H1 (cell line): ENCODE data around the gene RAB3GAP2. TPM values are rescaled to one million over a fixed set of nuclear protein-coding genes. Genes with fewer than 3 reads are reported as not detected.

Source experiments
- CTCF ChIA-PET: fragments of 300-600 bp; sonication (Branson Sonifier 250); formaldehyde crosslinking; loops from one replicate; lab custom pipeline; 2021; ENCODE audit not compliant: partially characterized antibody; lab: Charles Lee
- POLR2A ChIA-PET: fragments of 300-600 bp; sonication (Branson Sonifier 250); formaldehyde crosslinking; loops from one replicate; lab custom pipeline; 2021; ENCODE audit warnings: inconsistent platforms; ENCODE audit not compliant: partially characterized antibody; lab: Charles Lee
- DNase-seq, 2 experiments: peaks; one replicate each; pipeline versions ENCODE4 v3.0.0 to v3.0.0-alpha.2; 2010 to 2022; ENCODE audit warnings: low spot score in 2 of 2, low read depth in 1 of 2, mixed read lengths in 1 of 2
- FAIRE-seq: peaks from 2 replicates; lab custom pipeline; 2011; peaks lifted over from hg19 to GRCh38; lab: Jason Lieb, UNC
- H2AFZ ChIP-seq: 2 replicates; pipeline ENCODE4 v1.8.1; 2012; ENCODE audit warnings: low read length, inconsistent platforms
- H2AK5ac ChIP-seq: 2 replicates; pipeline ENCODE4 v1.6.1; 2013; ENCODE audit warnings: low read depth, low read length
- H2BK120ac ChIP-seq: replicated peaks from 2 replicates; pipeline ENCODE3; 2013; ENCODE audit warnings: low read depth, low read length, inconsistent platforms
- H2BK12ac ChIP-seq: 2 replicates; pipeline ENCODE4 v1.6.1; 2013; ENCODE audit warnings: low read depth, low read length
- H2BK15ac ChIP-seq: 2 replicates; pipeline ENCODE4 v1.6.1; 2013; ENCODE audit warnings: low read length
- H2BK20ac ChIP-seq: 2 replicates; pipeline ENCODE4 v1.6.1; 2013; ENCODE audit warnings: low read length
- H2BK5ac ChIP-seq: 2 replicates; pipeline ENCODE4 v1.6.1; 2013; ENCODE audit warnings: low read depth, low read length
- H3K14ac ChIP-seq: 2 replicates; pipeline ENCODE4 v1.6.1; 2013; ENCODE audit warnings: inconsistent platforms; ENCODE audit not compliant: insufficient read length
- H3K18ac ChIP-seq: 2 replicates; pipeline ENCODE4 v1.6.1; 2013; ENCODE audit warnings: low read length; ENCODE audit errors: extremely low read depth
- H3K23ac ChIP-seq: 2 replicates; pipeline ENCODE4 v1.6.1; 2013; ENCODE audit warnings: inconsistent platforms; ENCODE audit not compliant: insufficient read length
- H3K23me2 ChIP-seq: 2 replicates; pipeline ENCODE4 v1.6.1; 2013; ENCODE audit warnings: low read depth, low read length
- H3K27ac ChIP-seq: 2 replicates; pipeline ENCODE4 v1.6.1; 2011; ENCODE audit warnings: low read depth, low read length, inconsistent platforms
- H3K27me3 ChIP-seq, 4 experiments: replicated peaks in 1 of 4; 1 replicate in 1 of 4; 2 replicates in 3 of 4; pipeline versions ENCODE4 v1.6.1 to v1.8.1; 2011 to 2013; ENCODE audit warnings: low read length in 3 of 4, mild to moderate bottlenecking in 3 of 4, inconsistent platforms in 2 of 4, mixed read lengths in 2 of 4, moderate library complexity in 1 of 4; ENCODE audit not compliant: control insufficient read depth in 3 of 4, insufficient read depth in 3 of 4; ENCODE audit errors: extremely low read depth in 1 of 4
- H3K36me3 ChIP-seq, 4 experiments: 2 replicates each; pipeline versions ENCODE4 v1.6.1 to v1.8.1; 2011 to 2013; ENCODE audit warnings: mild to moderate bottlenecking in 4 of 4, low read length in 3 of 4, moderate library complexity in 2 of 4, control low read depth in 1 of 4, inconsistent platforms in 1 of 4; ENCODE audit not compliant: insufficient read depth in 4 of 4, control insufficient read depth in 2 of 4
- H3K4ac ChIP-seq: replicated peaks from 2 replicates; pipeline ENCODE3; 2013; ENCODE audit warnings: low read length, low read depth, mixed read lengths, inconsistent platforms; ENCODE audit not compliant: insufficient read length
- H3K4me1 ChIP-seq, 4 experiments: replicated peaks in 1 of 4; 1 replicate in 1 of 4; 2 replicates in 3 of 4; pipeline versions ENCODE4 v1.6.1 to v1.8.1; 2011 to 2013; ENCODE audit warnings: low read length in 3 of 4, inconsistent platforms in 2 of 4, mixed read lengths in 1 of 4; ENCODE audit not compliant: insufficient read depth in 4 of 4, control insufficient read depth in 3 of 4
- H3K4me2 ChIP-seq, 2 experiments: 2 replicates each; pipeline versions ENCODE4 v1.6.1 to v1.8.1; 2011 to 2013; ENCODE audit warnings: low read depth in 2 of 2, low read length in 2 of 2, control low read depth in 1 of 2, inconsistent platforms in 1 of 2, mild to moderate bottlenecking in 1 of 2; ENCODE audit not compliant: insufficient read depth in 1 of 2
- H3K4me3 ChIP-seq, 4 experiments: fragments of 200-600, 300-600 bp in 1 of 4; sonication (generic), shearing (Covaris generic), sonication (Bioruptor Twin) in 1 of 4; 2 replicates each; pipeline versions ENCODE4 v1.5.1 to v1.8.1; 2011 to 2016; ENCODE audit warnings: low read length in 4 of 4, low read depth in 3 of 4, control low read depth in 2 of 4, inconsistent platforms in 2 of 4, mild to moderate bottlenecking in 2 of 4, mixed read lengths in 1 of 4, moderate library complexity in 1 of 4; ENCODE audit not compliant: insufficient read depth in 2 of 4; ENCODE audit errors: extremely low read depth in 1 of 4
- H3K56ac ChIP-seq: replicated peaks from 2 replicates; pipeline ENCODE3; 2013; ENCODE audit warnings: low read depth, mild to moderate bottlenecking, mixed read lengths, low read length, inconsistent platforms; ENCODE audit not compliant: insufficient read length
- H3K79me1 ChIP-seq: 2 replicates; pipeline ENCODE4 v1.6.1; 2013; ENCODE audit warnings: low read depth, low read length, control low read depth
- H3K79me2 ChIP-seq, 2 experiments: 2 replicates each; pipeline versions ENCODE4 v1.6.1 to v1.8.1; 2012 to 2013; ENCODE audit warnings: low read length in 2 of 2, mild to moderate bottlenecking in 2 of 2, inconsistent platforms in 1 of 2; ENCODE audit not compliant: insufficient read depth in 2 of 2, control insufficient read depth in 1 of 2
- H3K9ac ChIP-seq, 4 experiments: replicated peaks in 1 of 4; 1 replicate in 1 of 4; 2 replicates in 3 of 4; pipeline versions ENCODE4 v1.6.1 to v1.8.1; 2011 to 2013; ENCODE audit warnings: low read depth in 3 of 4, low read length in 3 of 4, control low read depth in 2 of 4, mild to moderate bottlenecking in 2 of 4, moderate library complexity in 2 of 4, inconsistent platforms in 1 of 4; ENCODE audit errors: extremely low read depth in 1 of 4
- H3K9me3 ChIP-seq, 2 experiments: 2 replicates each; pipeline versions ENCODE4 v1.6.1 to v1.8.1; 2012 to 2013; ENCODE audit warnings: mild to moderate bottlenecking in 2 of 2, moderate library complexity in 2 of 2, control low read depth in 1 of 2, inconsistent platforms in 1 of 2, low read depth in 1 of 2, low read length in 1 of 2, mixed read lengths in 1 of 2; ENCODE audit not compliant: insufficient read depth in 2 of 2
- H4K20me1 ChIP-seq, 2 experiments: replicated peaks in 1 of 2; 2 replicates each; pipeline versions ENCODE3 to v1.8.1; 2011 to 2013; ENCODE audit warnings: inconsistent platforms in 2 of 2, low read length in 2 of 2, mild to moderate bottlenecking in 1 of 2; ENCODE audit not compliant: insufficient read depth in 2 of 2, control insufficient read depth in 1 of 2
- H4K5ac ChIP-seq: 2 replicates; pipeline ENCODE4 v1.6.1; 2013; ENCODE audit warnings: low read length, low read depth, mixed read lengths, inconsistent platforms; ENCODE audit not compliant: insufficient read length
- H4K8ac ChIP-seq: 2 replicates; pipeline ENCODE4 v1.8.0; 2013; ENCODE audit warnings: mild to moderate bottlenecking, moderate library complexity, low read length, inconsistent platforms; ENCODE audit not compliant: insufficient read depth; ENCODE audit errors: extremely low read depth
- H4K91ac ChIP-seq: replicated peaks from 2 replicates; pipeline ENCODE3; 2013; ENCODE audit warnings: low read length, mixed read lengths, inconsistent platforms; ENCODE audit not compliant: insufficient read length
- CEBPB ChIP-seq: IDR thresholded peaks from 2 replicates; pipeline ENCODE4 v1.6.1; 2012; ENCODE audit warnings: low read depth, low read length
- KDM5A ChIP-seq: fragments of 200-600 bp; IDR thresholded peaks from 2 replicates; pipeline ENCODE4 v1.7.1; 2012; ENCODE audit warnings: mild to moderate bottlenecking, low read length, inconsistent platforms, mixed read lengths
- PHF8 ChIP-seq: fragments of 200-600 bp; sonication (generic); conservative IDR thresholded peaks from 2 replicates; pipeline ENCODE4 v1.7.1; 2012; ENCODE audit warnings: low read depth, mild to moderate bottlenecking, inconsistent platforms, low read length, moderate library complexity
- SIX5 ChIP-seq: IDR thresholded peaks from 2 replicates; pipeline ENCODE4 v1.6.1; 2011; ENCODE audit warnings: mild to moderate bottlenecking, low read depth, low read length
- SUZ12 ChIP-seq: fragments of 200-600 bp; sonication (generic); IDR thresholded peaks from 2 replicates; pipeline ENCODE4 v1.6.1; 2012; ENCODE audit warnings: mild to moderate bottlenecking, inconsistent platforms, low read length, moderate library complexity, mixed read lengths
- TAF1 ChIP-seq: IDR thresholded peaks from 2 replicates; pipeline ENCODE4 v1.6.1; 2011; ENCODE audit warnings: mild to moderate bottlenecking, low read depth, low read length
- TEAD4 ChIP-seq: IDR thresholded peaks from 2 replicates; pipeline ENCODE4 v1.6.1; 2012; ENCODE audit warnings: low read depth, low read length, inconsistent platforms, mixed read lengths
- WGBS, 2 experiments: shearing (Covaris generic) in 1 of 2; methylation state at CpG; one replicate each; pipeline versions ENCODE4 v1.1.6 to v1.1.7; 2013 to 2015; ENCODE audit warnings: low lambda C conversion rate in 2 of 2, mixed read lengths in 2 of 2, inconsistent platforms in 1 of 2, low coverage in 1 of 2, missing lambda C conversion rate in 1 of 2; ENCODE audit not compliant: insufficient replicate concordance in 2 of 2, insufficient coverage in 1 of 2, insufficient read length in 1 of 2; ENCODE audit errors: extremely low coverage in 1 of 2, missing lambda C conversion rate in 1 of 2; 5-methylcytosine and 5-hydroxymethylcytosine counted together
- polyA plus RNA-seq, 7 experiments: library from polyadenylated mRNA; depleted of rRNA in 3 of 7; stranded (reverse) in 5 of 7; unstranded in 2 of 7; fragments of >200 nt in 5 of 7; fragments of 200-250 nt in 2 of 7; gene quantifications; 1 replicate in 5 of 7; 2 replicates in 1 of 7; 4 replicates in 1 of 7; pipeline versions ENCODE4 v1.2.1 to v1.2.3, GENCODE V29; 2011 to 2013; ENCODE audit warnings: missing spikeins in 2 of 7, mixed read lengths in 2 of 7
- total RNA-seq: library from RNA; stranded (reverse); fragmentation: NEBNext Ultra II Directional; extraction: Animal tissue kit (Norgen Biotek cat#: 25700); gene quantifications from 2 replicates; pipeline ENCODE4 v1.2.1, GENCODE V29; 2021

The RAB3GAP2 gene
- total and polyA plus RNA-seq, 2 of the 8 experiments (the other 6 are each of a cell fraction or from before 2014, with no cell fraction given), result 19.7 to 52.7 TPM

GRCh38 chr1:220271706-220272046, 577 bp downstream of the RAB3GAP2 start:
- DNase-seq (no peak), FAIRE-seq (no peak)
- TF ChIP-seq SIX5, result no peak
- no peak for TF ChIP-seq PHF8
- no peak for TF ChIP-seq TAF1
- peak; percentile 72; the same call in 1 of the 2 replicates for TF ChIP-seq TEAD4
- TF ChIP-seq CEBPB, result no peak
- 0 out of 2 replicates have a peak, but pooled peaks have one; percentile 15 for TF ChIP-seq KDM5A
- no peak for TF ChIP-seq SUZ12
- H2BK120ac ChIP-seq, result peak overlapping the region; percentile 33
- H3K9me3 ChIP-seq, result no peaks in the 10 kb centered on the region
- peak overlapping the region; percentile 95 for H3K18ac ChIP-seq
- peak overlapping the region; percentile 94; the same call in 1 of the 2 replicates for H4K8ac ChIP-seq
- no peak overlapping the region for H3K14ac ChIP-seq
- peak overlapping the region; percentile 79 for H3K56ac ChIP-seq
- peak overlapping the region; percentile 94 for H4K91ac ChIP-seq
- peak overlapping the region; percentile 77 to 95 (median 88) for H3K4me3 ChIP-seq
- peaks cover 5% of the 10 kb centered on the region for H3K23me2 ChIP-seq
- peak overlapping the region; percentile 97 for H2BK5ac ChIP-seq
- H3K36me3 ChIP-seq, result peaks cover 2 to 15% (median 11%) of the 10 kb centered on the region in 4 experiments; a peak in 7 of 8 replicates
- H2AFZ ChIP-seq, result peak overlapping the region; percentile 54; the same call in 1 of the 2 replicates
- peak overlapping the region; percentile 95 for H2BK12ac ChIP-seq
- peak overlapping the region; percentile 74 to 91 for H3K4me2 ChIP-seq
- H3K23ac ChIP-seq, result no peak overlapping the region
- peak overlapping the region; percentile 96 for H3K27ac ChIP-seq
- CTCF ChIA-PET, result interaction anchor here (0.5 to 1.8 kb wide), 8 partner anchors 12 to 207 kb away, joined by 3 to 6 read pairs (median 4); no protein-coding TSS in a partner anchor
- no peak overlapping the region for H3K4ac ChIP-seq
- H3K4me1 ChIP-seq, result peaks cover 2 to 13% (median 6%) of the 10 kb centered on the region in 4 experiments; a peak in 6 of 7 replicates
- peak overlapping the region; percentile 41; the same call in 1 of the 2 replicates for H2BK15ac ChIP-seq
- no peaks in the 10 kb centered on the region for H3K27me3 ChIP-seq
- peaks cover 2% of the 10 kb centered on the region in 2 experiments for H4K20me1 ChIP-seq
- H2BK20ac ChIP-seq, result 0 out of 2 replicates have a peak overlapping the region, but pooled peaks have one; percentile 34
- peak overlapping the region; percentile 70 to 95 (median 94) for H3K9ac ChIP-seq
- peaks cover 18 to 53% of the 10 kb centered on the region in 2 experiments for H3K79me2 ChIP-seq
- peaks cover 2% of the 10 kb centered on the region; the same call in 1 of the 2 replicates for H3K79me1 ChIP-seq
- peak overlapping the region; percentile 75 for H2AK5ac ChIP-seq
- H4K5ac ChIP-seq, result peak overlapping the region; percentile 72
- WGBS, 2 experiments, result 1% methylated on average over 11 of the region's 12 CpGs; no CpG with 5 or more reads in 1 of the 2 experiments
- POLR2A ChIA-PET, result interaction anchor here (0.7 to 2.5 kb wide), 13 partner anchors 9 to 476 kb away, joined by 3 to 9 read pairs (median 3); partner anchors contain the start of gene MTARC2
